ENCODE results near the gene SCUBE2.

GRCh38 chr11:8980485-8980884 is 110.9 kb downstream of the SCUBE2 start:
- TF ChIP-seq CTCF (IDR thresholded peaks at IDR 0.05) (no peak), POLR2A (IDR thresholded peaks at IDR 0.05) (no peak)

All from vagina (tissue), 2 donors.